H1 (cell line): Measurements from ENCODE around the gene TEX14. TPM values are rescaled to one million over a fixed set of nuclear protein-coding genes. Genes with fewer than 3 reads are reported as not detected.

Source experiments
- CTCF ChIA-PET: fragments of 300-600 bp; sonication (Branson Sonifier 250); formaldehyde crosslinking; loops from one replicate; lab custom pipeline; 2021; ENCODE audit not compliant: partially characterized antibody; lab: Charles Lee
- POLR2A ChIA-PET: fragments of 300-600 bp; sonication (Branson Sonifier 250); formaldehyde crosslinking; loops from one replicate; lab custom pipeline; 2021; ENCODE audit warnings: inconsistent platforms; ENCODE audit not compliant: partially characterized antibody; lab: Charles Lee
- DNase-seq, 2 experiments: peaks; one replicate each; pipeline versions ENCODE4 v3.0.0 to v3.0.0-alpha.2; 2010 to 2022; ENCODE audit warnings: low spot score in 2 of 2, low read depth in 1 of 2, mixed read lengths in 1 of 2
- FAIRE-seq: peaks from 2 replicates; lab custom pipeline; 2011; peaks lifted over from hg19 to GRCh38; lab: Jason Lieb, UNC
- H2AFZ ChIP-seq: 2 replicates; pipeline ENCODE4 v1.8.1; 2012; ENCODE audit warnings: low read length, inconsistent platforms
- H2AK5ac ChIP-seq: 2 replicates; pipeline ENCODE4 v1.6.1; 2013; ENCODE audit warnings: low read depth, low read length
- H2BK120ac ChIP-seq: replicated peaks from 2 replicates; pipeline ENCODE3; 2013; ENCODE audit warnings: low read depth, low read length, inconsistent platforms
- H2BK12ac ChIP-seq: 2 replicates; pipeline ENCODE4 v1.6.1; 2013; ENCODE audit warnings: low read depth, low read length
- H2BK15ac ChIP-seq: 2 replicates; pipeline ENCODE4 v1.6.1; 2013; ENCODE audit warnings: low read length
- H2BK20ac ChIP-seq: 2 replicates; pipeline ENCODE4 v1.6.1; 2013; ENCODE audit warnings: low read length
- H2BK5ac ChIP-seq: 2 replicates; pipeline ENCODE4 v1.6.1; 2013; ENCODE audit warnings: low read depth, low read length
- H3K14ac ChIP-seq: 2 replicates; pipeline ENCODE4 v1.6.1; 2013; ENCODE audit warnings: inconsistent platforms; ENCODE audit not compliant: insufficient read length
- H3K18ac ChIP-seq: 2 replicates; pipeline ENCODE4 v1.6.1; 2013; ENCODE audit warnings: low read length; ENCODE audit errors: extremely low read depth
- H3K23ac ChIP-seq: 2 replicates; pipeline ENCODE4 v1.6.1; 2013; ENCODE audit warnings: inconsistent platforms; ENCODE audit not compliant: insufficient read length
- H3K23me2 ChIP-seq: 2 replicates; pipeline ENCODE4 v1.6.1; 2013; ENCODE audit warnings: low read depth, low read length
- H3K27ac ChIP-seq: 2 replicates; pipeline ENCODE4 v1.6.1; 2011; ENCODE audit warnings: low read depth, low read length, inconsistent platforms
- H3K27me3 ChIP-seq, 4 experiments: replicated peaks in 1 of 4; 1 replicate in 1 of 4; 2 replicates in 3 of 4; pipeline versions ENCODE4 v1.6.1 to v1.8.1; 2011 to 2013; ENCODE audit warnings: low read length in 3 of 4, mild to moderate bottlenecking in 3 of 4, inconsistent platforms in 2 of 4, mixed read lengths in 2 of 4, moderate library complexity in 1 of 4; ENCODE audit not compliant: control insufficient read depth in 3 of 4, insufficient read depth in 3 of 4; ENCODE audit errors: extremely low read depth in 1 of 4
- H3K36me3 ChIP-seq, 4 experiments: 2 replicates each; pipeline versions ENCODE4 v1.6.1 to v1.8.1; 2011 to 2013; ENCODE audit warnings: mild to moderate bottlenecking in 4 of 4, low read length in 3 of 4, moderate library complexity in 2 of 4, control low read depth in 1 of 4, inconsistent platforms in 1 of 4; ENCODE audit not compliant: insufficient read depth in 4 of 4, control insufficient read depth in 2 of 4
- H3K4ac ChIP-seq: replicated peaks from 2 replicates; pipeline ENCODE3; 2013; ENCODE audit warnings: low read length, low read depth, mixed read lengths, inconsistent platforms; ENCODE audit not compliant: insufficient read length
- H3K4me1 ChIP-seq, 4 experiments: replicated peaks in 1 of 4; 1 replicate in 1 of 4; 2 replicates in 3 of 4; pipeline versions ENCODE4 v1.6.1 to v1.8.1; 2011 to 2013; ENCODE audit warnings: low read length in 3 of 4, inconsistent platforms in 2 of 4, mixed read lengths in 1 of 4; ENCODE audit not compliant: insufficient read depth in 4 of 4, control insufficient read depth in 3 of 4
- H3K4me2 ChIP-seq, 2 experiments: 2 replicates each; pipeline versions ENCODE4 v1.6.1 to v1.8.1; 2011 to 2013; ENCODE audit warnings: low read depth in 2 of 2, low read length in 2 of 2, control low read depth in 1 of 2, inconsistent platforms in 1 of 2, mild to moderate bottlenecking in 1 of 2; ENCODE audit not compliant: insufficient read depth in 1 of 2
- H3K4me3 ChIP-seq, 4 experiments: fragments of 200-600, 300-600 bp in 1 of 4; sonication (generic), shearing (Covaris generic), sonication (Bioruptor Twin) in 1 of 4; 2 replicates each; pipeline versions ENCODE4 v1.5.1 to v1.8.1; 2011 to 2016; ENCODE audit warnings: low read length in 4 of 4, low read depth in 3 of 4, control low read depth in 2 of 4, inconsistent platforms in 2 of 4, mild to moderate bottlenecking in 2 of 4, mixed read lengths in 1 of 4, moderate library complexity in 1 of 4; ENCODE audit not compliant: insufficient read depth in 2 of 4; ENCODE audit errors: extremely low read depth in 1 of 4
- H3K56ac ChIP-seq: replicated peaks from 2 replicates; pipeline ENCODE3; 2013; ENCODE audit warnings: low read depth, mild to moderate bottlenecking, mixed read lengths, low read length, inconsistent platforms; ENCODE audit not compliant: insufficient read length
- H3K79me1 ChIP-seq: 2 replicates; pipeline ENCODE4 v1.6.1; 2013; ENCODE audit warnings: low read depth, low read length, control low read depth
- H3K79me2 ChIP-seq, 2 experiments: 2 replicates each; pipeline versions ENCODE4 v1.6.1 to v1.8.1; 2012 to 2013; ENCODE audit warnings: low read length in 2 of 2, mild to moderate bottlenecking in 2 of 2, inconsistent platforms in 1 of 2; ENCODE audit not compliant: insufficient read depth in 2 of 2, control insufficient read depth in 1 of 2
- H3K9ac ChIP-seq, 4 experiments: replicated peaks in 1 of 4; 1 replicate in 1 of 4; 2 replicates in 3 of 4; pipeline versions ENCODE4 v1.6.1 to v1.8.1; 2011 to 2013; ENCODE audit warnings: low read depth in 3 of 4, low read length in 3 of 4, control low read depth in 2 of 4, mild to moderate bottlenecking in 2 of 4, moderate library complexity in 2 of 4, inconsistent platforms in 1 of 4; ENCODE audit errors: extremely low read depth in 1 of 4
- H3K9me3 ChIP-seq, 2 experiments: 2 replicates each; pipeline versions ENCODE4 v1.6.1 to v1.8.1; 2012 to 2013; ENCODE audit warnings: mild to moderate bottlenecking in 2 of 2, moderate library complexity in 2 of 2, control low read depth in 1 of 2, inconsistent platforms in 1 of 2, low read depth in 1 of 2, low read length in 1 of 2, mixed read lengths in 1 of 2; ENCODE audit not compliant: insufficient read depth in 2 of 2
- H4K20me1 ChIP-seq, 2 experiments: replicated peaks in 1 of 2; 2 replicates each; pipeline versions ENCODE3 to v1.8.1; 2011 to 2013; ENCODE audit warnings: inconsistent platforms in 2 of 2, low read length in 2 of 2, mild to moderate bottlenecking in 1 of 2; ENCODE audit not compliant: insufficient read depth in 2 of 2, control insufficient read depth in 1 of 2
- H4K5ac ChIP-seq: 2 replicates; pipeline ENCODE4 v1.6.1; 2013; ENCODE audit warnings: low read length, low read depth, mixed read lengths, inconsistent platforms; ENCODE audit not compliant: insufficient read length
- H4K8ac ChIP-seq: 2 replicates; pipeline ENCODE4 v1.8.0; 2013; ENCODE audit warnings: mild to moderate bottlenecking, moderate library complexity, low read length, inconsistent platforms; ENCODE audit not compliant: insufficient read depth; ENCODE audit errors: extremely low read depth
- H4K91ac ChIP-seq: replicated peaks from 2 replicates; pipeline ENCODE3; 2013; ENCODE audit warnings: low read length, mixed read lengths, inconsistent platforms; ENCODE audit not compliant: insufficient read length
- ATF3 ChIP-seq: IDR thresholded peaks from 2 replicates; pipeline ENCODE4 v1.6.1; 2011; ENCODE audit warnings: low read depth, mild to moderate bottlenecking, low read length; ENCODE audit not compliant: insufficient read depth
- BCL11A ChIP-seq, 2 experiments: IDR thresholded peaks; one replicate each; pipeline ENCODE4 v1.6.1; 2011; ENCODE audit warnings: low read depth in 2 of 2, low read length in 2 of 2, mild to moderate bottlenecking in 2 of 2
- HDAC6 ChIP-seq: IDR thresholded peaks from one replicate; pipeline ENCODE4 v1.7.1; 2012; ENCODE audit warnings: low read depth, mild to moderate bottlenecking, inconsistent platforms, low read length, moderate library complexity
- RAD21 ChIP-seq, 2 experiments: IDR thresholded peaks in 1 of 2; conservative IDR thresholded peaks in 1 of 2; 2 replicates each; pipeline ENCODE4 v1.6.1; 2011; ENCODE audit warnings: low read depth in 2 of 2, low read length in 2 of 2, improper control_type of control experiment in 1 of 2, inconsistent platforms in 1 of 2, mild to moderate bottlenecking in 1 of 2, moderate library complexity in 1 of 2
- RNF2 ChIP-seq: fragments of 200-900, 300-1000 bp; sonication (generic); IDR thresholded peaks from 2 replicates; pipeline ENCODE4 v1.7.1; 2016; ENCODE audit warnings: borderline replicate concordance, low read depth, mild to moderate bottlenecking, antibody characterized with exemption, low read length; ENCODE audit not compliant: poor library complexity, severe bottlenecking; ENCODE audit errors: missing control alignments
- YY1 ChIP-seq: IDR thresholded peaks from 2 replicates; pipeline ENCODE4 v1.6.1; 2011; ENCODE audit warnings: low read depth, mild to moderate bottlenecking, low read length
- WGBS, 2 experiments: shearing (Covaris generic) in 1 of 2; methylation state at CpG; one replicate each; pipeline versions ENCODE4 v1.1.6 to v1.1.7; 2013 to 2015; ENCODE audit warnings: low lambda C conversion rate in 2 of 2, mixed read lengths in 2 of 2, inconsistent platforms in 1 of 2, low coverage in 1 of 2, missing lambda C conversion rate in 1 of 2; ENCODE audit not compliant: insufficient replicate concordance in 2 of 2, insufficient coverage in 1 of 2, insufficient read length in 1 of 2; ENCODE audit errors: extremely low coverage in 1 of 2, missing lambda C conversion rate in 1 of 2; 5-methylcytosine and 5-hydroxymethylcytosine counted together
- polyA plus RNA-seq, 7 experiments: library from polyadenylated mRNA; depleted of rRNA in 3 of 7; stranded (reverse) in 5 of 7; unstranded in 2 of 7; fragments of >200 nt in 5 of 7; fragments of 200-250 nt in 2 of 7; gene quantifications; 1 replicate in 5 of 7; 2 replicates in 1 of 7; 4 replicates in 1 of 7; pipeline versions ENCODE4 v1.2.1 to v1.2.3, GENCODE V29; 2011 to 2013; ENCODE audit warnings: missing spikeins in 2 of 7, mixed read lengths in 2 of 7
- total RNA-seq: library from RNA; stranded (reverse); fragmentation: NEBNext Ultra II Directional; extraction: Animal tissue kit (Norgen Biotek cat#: 25700); gene quantifications from 2 replicates; pipeline ENCODE4 v1.2.1, GENCODE V29; 2021

Gene TEX14
- total and polyA plus RNA-seq, 2 of the 8 experiments (the other 6 are each of a cell fraction or from before 2014, with no cell fraction given) = 0.83 to 2.5 TPM

GRCh38 chr17:58538811-58539409, 152.9 kb downstream of the TEX14 start:
- Histone ChIP-seq H3K36me3 (no peaks in the 10 kb centered on the region), H2BK20ac (no peak overlapping the region), H3K9ac (no peak overlapping the region), H3K9me3 (no peaks in the 10 kb centered on the region), H4K91ac (no peak overlapping the region), H2BK120ac (no peak overlapping the region), H4K20me1 (no peaks in the 10 kb centered on the region), H3K18ac (no peak overlapping the region), H3K14ac (no peak overlapping the region), H3K4me3 (no peak overlapping the region), H3K27ac (no peak overlapping the region), H2AFZ (no peak overlapping the region), H3K23me2 (no peaks in the 10 kb centered on the region), H2BK5ac (no peak overlapping the region), H2AK5ac (no peak overlapping the region), H2BK15ac (no peak overlapping the region), H3K27me3 (peaks cover 0 to 2% (median 0%) of the 10 kb centered on the region in 4 experiments; a peak in 2 of 7 replicates), H3K56ac (no peak overlapping the region)
- CTCF ChIA-PET = interaction anchor here (0.6 to 16.5 kb wide), 7 partner anchors 9 to 1362 kb away, joined by 3 to 163 read pairs (median 5); no protein-coding TSS in a partner anchor
- POLR2A ChIA-PET = interaction anchor here (0.7 to 3.4 kb wide), 6 partner anchors 9 to 121 kb away, joined by 3 to 18 read pairs (median 4); partner anchors contain the start of gene MTMR4
- FAIRE-seq (no peak), DNase-seq (no peak)
- 93% methylated on average over 6 of the region's 6 CpGs; no CpG with 5 or more reads in 1 of the 2 experiments for WGBS, 2 experiments
- TF ChIP-seq RNF2 (no peak), RAD21 (IDR thresholded peaks at IDR 0.05 in 1 of 2, conservative IDR thresholded peaks at IDR 0.05 in 1 of 2; ENCODE audit: low read depth in 2 of 2, low read length in 2 of 2) (no peak), ATF3 (no peak), BCL11A (IDR thresholded peaks at IDR 0.05; ENCODE audit: low read depth in 2 of 2, low read length in 2 of 2) (no peak), YY1 (no peak), HDAC6 (no peak)
- TF ChIP-seq, all 59 proteins: peak for 0
- no peaks in the 10 kb centered on the region for H3K79me1 ChIP-seq
- no peak overlapping the region for H3K4me2 ChIP-seq
- no peaks in the 10 kb centered on the region for H3K79me2 ChIP-seq
- peaks cover 0 to 2% (median 0%) of the 10 kb centered on the region in 4 experiments; a peak in 3 of 7 replicates for H3K4me1 ChIP-seq
- no peak overlapping the region for H4K8ac ChIP-seq
- H3K23ac ChIP-seq = no peak overlapping the region
- no peak overlapping the region for H2BK12ac ChIP-seq
- no peak overlapping the region for H3K4ac ChIP-seq
- no peak overlapping the region for H4K5ac ChIP-seq
